ENCODE results near the gene ACTG2. TPM values are rescaled to one million over a fixed set of nuclear protein-coding genes. Genes with fewer than 3 reads are reported as not detected.

Gene ACTG2
- total and polyA plus RNA-seq, 7 donors, result 0.44 to 4.0 (median 2.7) TPM

DNA sequence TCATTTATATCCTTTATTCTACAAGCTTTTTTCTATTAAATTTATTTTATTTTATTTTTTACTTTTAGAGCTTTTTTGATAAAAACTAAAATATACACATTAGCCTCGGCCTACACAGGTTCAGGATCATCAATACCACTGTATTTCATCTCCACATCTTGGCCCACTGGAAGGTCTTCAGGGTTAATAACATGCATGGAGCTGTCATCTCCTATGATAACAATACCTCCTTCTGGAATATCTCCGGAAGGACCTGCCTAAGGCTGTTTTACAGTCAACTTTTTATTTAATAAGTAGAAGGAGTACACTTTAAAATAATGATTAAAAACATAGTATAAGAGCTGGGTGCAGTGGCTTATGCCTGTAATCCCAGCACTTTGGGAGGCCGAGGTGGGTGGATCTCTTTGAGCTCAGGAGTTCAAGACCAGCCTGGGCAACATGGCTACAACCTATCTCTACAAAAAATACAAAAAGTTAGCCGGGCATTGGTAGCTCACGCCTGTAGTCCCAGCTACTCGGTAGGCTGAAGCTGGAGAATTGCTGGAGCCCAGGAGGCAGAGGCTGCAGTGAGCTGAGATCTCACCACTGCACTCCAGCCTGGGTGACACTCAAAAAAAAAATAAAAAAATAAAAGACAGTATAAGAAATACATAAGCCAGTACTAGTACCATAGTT lies 18.2 kb downstream of the ACTG2 start:
- Histone ChIP-seq H3K27me3 (ENCODE audit: insufficient read depth in 3 of 3, low read length in 2 of 3) (no peaks in the 10 kb centered on the region), H3K27ac (no peak overlapping the region), H3K36me3 (ENCODE audit: insufficient read depth in 1 of 2, low read depth in 1 of 2) (no peaks in the 10 kb centered on the region), H3K4me1 (no peaks in the 10 kb centered on the region), H3K4me3 (no peak overlapping the region), H3K9me3 (no peaks in the 10 kb centered on the region)
- WGBS, 3 donors, result 74 to 80% (median 77%) methylated on average over 6 of the region's 6 CpGs
- DNase-seq (no peak), ATAC-seq (no peak)
- intact Hi-C loops (cut with DNase I), result no loop called here
- no peak for TF ChIP-seq CTCF (IDR thresholded peaks at IDR 0.05)

DNA sequence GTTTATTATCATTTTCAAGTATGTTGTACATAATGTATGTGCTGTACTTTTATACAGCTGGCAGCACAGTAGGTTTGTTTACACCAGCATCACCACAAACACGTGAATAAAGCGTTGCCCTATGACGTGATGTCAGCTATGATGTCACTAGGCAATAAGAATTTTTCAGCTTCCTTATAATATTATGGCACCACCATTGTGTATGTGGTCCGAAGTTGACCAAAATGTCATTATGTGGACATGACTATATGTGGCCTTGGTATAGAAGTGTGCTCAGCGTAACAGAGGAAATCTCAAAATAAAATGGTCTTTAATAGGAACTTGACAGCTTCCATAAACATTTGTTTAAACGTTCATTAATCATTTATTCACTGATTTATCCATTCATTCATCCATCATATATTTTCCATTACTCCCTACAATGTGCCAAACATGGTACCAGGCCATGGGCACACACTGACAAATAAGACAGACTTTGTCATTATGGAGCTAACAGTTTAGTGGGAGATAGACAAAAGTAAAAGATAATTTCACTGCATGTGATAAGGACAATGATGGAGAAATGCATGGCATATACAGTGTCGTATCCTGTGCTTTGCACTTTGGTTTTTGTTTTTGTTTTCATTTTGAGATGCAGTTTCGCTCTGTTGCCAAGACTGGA lies 18.9 kb downstream of the ACTG2 start:
- no peaks in the 10 kb centered on the region for H3K9me3 ChIP-seq
- no peaks in the 10 kb centered on the region for H3K4me1 ChIP-seq
- H3K36me3 ChIP-seq (ENCODE audit: insufficient read depth in 1 of 2, low read depth in 1 of 2), result no peaks in the 10 kb centered on the region
- H3K4me3 ChIP-seq, result no peak overlapping the region
- TF ChIP-seq CTCF (IDR thresholded peaks at IDR 0.05), result no peak
- no peaks in the 10 kb centered on the region for H3K27me3 ChIP-seq (ENCODE audit: insufficient read depth in 3 of 3, low read length in 2 of 3)
- no peak overlapping the region for H3K27ac ChIP-seq
- intact Hi-C loops (cut with DNase I), result no loop called here
- ATAC-seq (no peak), DNase-seq (no peak)
- WGBS, 3 donors, result 80 to 83% (median 82%) methylated on average over 8 of the region's 8 CpGs

DNA sequence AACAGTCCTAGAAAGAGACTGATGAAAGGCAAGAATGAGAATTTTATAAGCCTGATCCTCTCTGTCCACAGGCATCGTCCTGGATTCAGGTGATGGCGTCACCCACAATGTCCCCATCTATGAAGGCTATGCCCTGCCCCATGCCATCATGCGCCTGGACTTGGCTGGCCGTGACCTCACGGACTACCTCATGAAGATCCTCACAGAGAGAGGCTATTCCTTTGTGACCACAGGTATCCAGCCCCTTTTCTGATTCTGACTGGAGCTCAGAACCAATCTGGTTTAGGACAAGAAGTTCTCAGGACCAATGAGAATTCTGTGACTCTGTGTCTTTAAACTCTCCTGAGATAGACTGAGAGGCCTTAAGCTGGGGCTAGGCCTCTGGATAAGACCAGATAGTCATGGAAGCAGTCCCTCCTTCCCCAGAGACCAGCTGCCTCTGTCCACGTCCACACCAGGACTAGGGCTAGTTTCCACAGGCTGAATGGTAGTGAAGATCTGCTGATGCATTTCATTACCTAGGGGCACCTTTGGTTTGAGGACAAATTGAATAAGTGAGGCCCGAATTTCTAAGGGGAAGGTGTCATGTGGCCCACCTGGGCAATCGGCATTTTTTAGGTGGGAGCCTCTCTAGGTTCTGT lies 20.7 kb downstream of the ACTG2 start:
- H3K27ac ChIP-seq, result no peak overlapping the region

DNA sequence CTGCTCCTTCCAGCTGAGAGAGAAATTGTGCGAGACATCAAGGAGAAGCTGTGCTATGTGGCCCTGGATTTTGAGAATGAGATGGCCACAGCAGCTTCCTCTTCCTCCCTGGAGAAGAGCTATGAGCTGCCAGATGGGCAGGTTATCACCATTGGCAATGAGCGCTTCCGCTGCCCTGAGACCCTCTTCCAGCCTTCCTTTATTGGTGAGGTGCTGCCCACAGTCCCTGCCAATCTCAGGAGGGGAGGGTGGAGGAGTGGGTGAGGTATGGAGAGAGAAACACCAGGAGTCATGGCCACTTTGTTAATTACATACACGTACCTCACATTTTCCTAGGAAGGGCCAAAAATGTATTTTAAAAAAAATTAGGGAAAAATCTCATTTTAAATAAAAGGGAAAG lies 21.9 kb downstream of the ACTG2 start:
- Histone ChIP-seq H3K27ac (no peak overlapping the region), H3K9me3 (no peaks in the 10 kb centered on the region), H3K4me1 (no peaks in the 10 kb centered on the region), H3K4me3 (no peak overlapping the region), H3K36me3 (ENCODE audit: insufficient read depth in 1 of 2, low read depth in 1 of 2) (no peaks in the 10 kb centered on the region), H3K27me3 (ENCODE audit: insufficient read depth in 3 of 3, low read length in 2 of 3) (peaks cover 0 to 4% (median 0%) of the 10 kb centered on the region in 3 donors)
- 87 to 92% (median 87%) methylated on average over 4 of the region's 4 CpGs for WGBS, 3 donors
- no peak for ATAC-seq
- intact Hi-C loops (cut with DNase I), result no loop called here
- TF ChIP-seq CTCF (IDR thresholded peaks at IDR 0.05), result no peak
- no peak for DNase-seq

More for the DNA sequence above, 20.7 kb downstream of the ACTG2 start:
- H3K9me3 ChIP-seq, result no peaks in the 10 kb centered on the region
- no peak overlapping the region for H3K4me3 ChIP-seq
- no peaks in the 10 kb centered on the region for H3K36me3 ChIP-seq (ENCODE audit: insufficient read depth in 1 of 2, low read depth in 1 of 2)
- intact Hi-C loops (cut with DNase I), result no loop called here
- TF ChIP-seq CTCF (IDR thresholded peaks at IDR 0.05), result no peak
- 88 to 93% (median 92%) methylated on average over 8 of the region's 8 CpGs for WGBS, 3 donors
- no peaks in the 10 kb centered on the region for H3K27me3 ChIP-seq (ENCODE audit: insufficient read depth in 3 of 3, low read length in 2 of 3)
- no peaks in the 10 kb centered on the region for H3K4me1 ChIP-seq
- DNase-seq (no peak), ATAC-seq (no peak)
